Left forelimb (tissue), 1 donor: Measurements from ENCODE around the gene SPATA17.
A peak's percentile ranks its signal among the peaks of the same experiment; 100 is the strongest.
"Not testable (repeated sequence)": the region's sequence is repeated elsewhere in the genome, so short reads cannot be mapped to it uniquely, and the experiment has no call there.

Experiments
- DNase-seq: peaks from one replicate; pipeline ENCODE4 v3.0.0-alpha.2; 2018; ENCODE audit warnings: low spot score

The SPATA17 gene

GRCh38 chr1:217630711-217631591 lies at the start of gene SPATA17, which contains the start of gene GPATCH2:
SPATA17 (plus strand) TSS chr1:217631344; CDS start chr1:217631379, 35 bp downstream.
GPATCH2 (minus strand) TSS chr1:217631090; CDS start chr1:217630971, 119 bp downstream.
- DNase-seq, result peak; percentile 89

- DNase-seq, result not testable (repeated sequence)
Observed at GRCh38 chr1:217584286-217584811, 46.8 kb upstream of the SPATA17 start.

- no peak for DNase-seq
Observed at GRCh38 chr1:217585577-217585976, 45.6 kb upstream of the SPATA17 start.

GRCh38 chr1:217586586-217586985 lies 44.6 kb upstream of the SPATA17 start:
- no peak for DNase-seq

GRCh38 chr1:217590598-217590997 lies 40.5 kb upstream of the SPATA17 start:
- no peak for DNase-seq

GRCh38 chr1:217599154-217599553 lies 32.0 kb upstream of the SPATA17 start:
- DNase-seq, result no peak

GRCh38 chr1:217602380-217602779 lies 28.8 kb upstream of the SPATA17 start:
- DNase-seq, result no peak

- no peak for DNase-seq
Observed at GRCh38 chr1:217605390-217605789, 25.8 kb upstream of the SPATA17 start.

GRCh38 chr1:217614200-217614712 lies 16.9 kb upstream of the SPATA17 start:
- DNase-seq, result no peak

GRCh38 chr1:217617126-217617525 lies 14.0 kb upstream of the SPATA17 start:
- no peak for DNase-seq

GRCh38 chr1:217620814-217621213 lies 10.3 kb upstream of the SPATA17 start:
- no peak for DNase-seq

GRCh38 chr1:217622042-217622441 lies 9.1 kb upstream of the SPATA17 start:
- DNase-seq, result no peak

- DNase-seq, result no peak
Observed at GRCh38 chr1:217626321-217626720, 4.8 kb upstream of the SPATA17 start.

- no peak for DNase-seq
Observed at GRCh38 chr1:217627431-217627830, 3.7 kb upstream of the SPATA17 start.

- no peak for DNase-seq
Observed at GRCh38 chr1:217642455-217642854, 11.3 kb downstream of the SPATA17 start.

- no peak for DNase-seq
Observed at GRCh38 chr1:217647791-217648190, 16.6 kb downstream of the SPATA17 start.

GRCh38 chr1:217650674-217651073 lies 19.5 kb downstream of the SPATA17 start:
- DNase-seq, result no peak

- no peak for DNase-seq
Observed at GRCh38 chr1:217660353-217661062, 29.4 kb downstream of the SPATA17 start.

- no peak for DNase-seq
Observed at GRCh38 chr1:217661407-217661806, 30.3 kb downstream of the SPATA17 start.

- no peak for DNase-seq
Observed at GRCh38 chr1:217668351-217668940, 37.3 kb downstream of the SPATA17 start.

- no peak for DNase-seq
Observed at GRCh38 chr1:217673387-217673786, 42.2 kb downstream of the SPATA17 start.
